Lower lobe of right lung (tissue), 2 donors: ENCODE results near the gene CMTM3. TPM values are rescaled to one million over a fixed set of nuclear protein-coding genes. Genes with fewer than 3 reads are reported as not detected.

ENCODE experiments used
- ATAC-seq, 2 donors: fragments of 200-7000 bp; cut with Tn5 transposase; one replicate each; pipeline ENCODE4 v1.9.1; 2020 to 2022; ENCODE audit warnings: mild to moderate bottlenecking in 2 of 2, moderate library complexity in 2 of 2
- DNase-seq: peaks from one replicate; pipeline ENCODE4 v3.0.0-alpha.2; 2020
- H3K27ac ChIP-seq: fragments of 200-600 bp; one replicate; pipeline ENCODE4 v1.8.0; 2022
- H3K27me3 ChIP-seq: fragments of 200-600 bp; one replicate; pipeline ENCODE4 v1.8.0; 2022; ENCODE audit warnings: low read depth
- H3K36me3 ChIP-seq: fragments of 200-600 bp; one replicate; pipeline ENCODE4 v1.8.0; 2022; ENCODE audit warnings: mild to moderate bottlenecking
- H3K4me1 ChIP-seq: fragments of 200-600 bp; one replicate; pipeline ENCODE4 v1.8.0; 2022
- H3K4me3 ChIP-seq: fragments of 200-600 bp; one replicate; pipeline ENCODE4 v1.8.0; 2022; ENCODE audit warnings: mild to moderate bottlenecking
- H3K9me3 ChIP-seq: fragments of 200-600 bp; one replicate; pipeline ENCODE4 v1.8.0; 2022
- intact Hi-C: fragments of 100-400 bp; cut with DNase I; formaldehyde crosslinking; loops from one replicate; pipeline ENCODE4 v1.11.0; 2022
- total RNA-seq: library from RNA; stranded (reverse); fragmentation: NEBNext Ultra II Directional; extraction: Animal tissue kit (Norgen Biotek cat#: 25700); gene quantifications from one replicate; pipeline ENCODE4 v1.2.1, GENCODE V29; 2021
- TF ChIP-seq, protein P1 (sequence below): fragments of 200-600 bp; IDR thresholded peaks from one replicate; pipeline ENCODE4 v1.8.0; 2022; ENCODE audit warnings: antibody characterized with exemption, mild to moderate bottlenecking
- donor health status: DM: no; HTN: yes; CAD: no; lungs with severe emphysema.

The CMTM3 gene
- total RNA-seq, 1 donor from 2014 or later = 35.8 TPM

DNA sequence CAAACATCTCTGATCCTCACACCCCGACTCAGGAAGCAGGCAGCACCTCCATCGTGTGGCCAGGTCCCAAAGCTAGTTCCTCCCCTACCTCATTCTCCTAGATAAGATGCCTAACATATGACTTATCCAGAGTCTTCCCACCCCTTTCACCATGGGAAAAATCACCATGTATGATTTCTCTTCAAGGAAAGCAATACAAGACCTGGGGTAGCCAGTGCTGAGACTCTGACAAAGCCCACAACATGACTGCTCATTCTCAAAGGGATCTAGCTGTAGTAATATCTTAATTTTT, 46.9 kb downstream of the CMTM3 start:
- H3K36me3 ChIP-seq = no peaks in the 10 kb centered on the region
- intact Hi-C loops = no loop called here
- H3K9me3 ChIP-seq = no peaks in the 10 kb centered on the region
- H3K27ac ChIP-seq = no peak overlapping the region
- H3K4me3 ChIP-seq = no peak overlapping the region
- TF ChIP-seq, protein P1, sequence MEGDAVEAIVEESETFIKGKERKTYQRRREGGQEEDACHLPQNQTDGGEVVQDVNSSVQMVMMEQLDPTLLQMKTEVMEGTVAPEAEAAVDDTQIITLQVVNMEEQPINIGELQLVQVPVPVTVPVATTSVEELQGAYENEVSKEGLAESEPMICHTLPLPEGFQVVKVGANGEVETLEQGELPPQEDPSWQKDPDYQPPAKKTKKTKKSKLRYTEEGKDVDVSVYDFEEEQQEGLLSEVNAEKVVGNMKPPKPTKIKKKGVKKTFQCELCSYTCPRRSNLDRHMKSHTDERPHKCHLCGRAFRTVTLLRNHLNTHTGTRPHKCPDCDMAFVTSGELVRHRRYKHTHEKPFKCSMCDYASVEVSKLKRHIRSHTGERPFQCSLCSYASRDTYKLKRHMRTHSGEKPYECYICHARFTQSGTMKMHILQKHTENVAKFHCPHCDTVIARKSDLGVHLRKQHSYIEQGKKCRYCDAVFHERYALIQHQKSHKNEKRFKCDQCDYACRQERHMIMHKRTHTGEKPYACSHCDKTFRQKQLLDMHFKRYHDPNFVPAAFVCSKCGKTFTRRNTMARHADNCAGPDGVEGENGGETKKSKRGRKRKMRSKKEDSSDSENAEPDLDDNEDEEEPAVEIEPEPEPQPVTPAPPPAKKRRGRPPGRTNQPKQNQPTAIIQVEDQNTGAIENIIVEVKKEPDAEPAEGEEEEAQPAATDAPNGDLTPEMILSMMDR = no peak
- peaks cover 27% of the 10 kb centered on the region for H3K4me1 ChIP-seq
- no peak for ATAC-seq
- no peak for DNase-seq
- no peaks in the 10 kb centered on the region for H3K27me3 ChIP-seq

DNA sequence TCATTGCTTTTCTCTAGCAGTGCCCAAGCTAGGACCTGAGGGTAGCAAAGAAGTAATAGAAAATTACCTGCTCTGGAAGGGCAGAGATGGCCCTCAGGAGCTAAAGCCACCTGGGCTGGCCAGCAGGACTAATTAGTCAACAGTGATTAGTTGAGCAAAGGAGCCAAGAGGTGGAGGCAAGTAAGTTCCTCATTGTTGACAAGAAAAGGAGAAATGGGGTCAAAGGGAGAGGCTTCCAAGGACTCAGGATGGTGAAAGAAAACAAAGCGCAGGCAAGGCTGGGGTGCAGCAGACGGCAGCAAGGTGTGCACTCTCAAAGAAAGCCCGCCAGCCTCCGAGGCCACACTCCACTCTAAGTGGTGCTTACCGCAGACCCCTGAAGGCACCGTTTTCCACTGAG, 47.5 kb downstream of the CMTM3 start:
- Histone ChIP-seq H3K27me3 (no peaks in the 10 kb centered on the region), H3K27ac (no peak overlapping the region), H3K36me3 (no peaks in the 10 kb centered on the region), H3K9me3 (no peaks in the 10 kb centered on the region), H3K4me3 (no peak overlapping the region), H3K4me1 (peaks cover 27% of the 10 kb centered on the region)
- intact Hi-C loops = no loop called here
- ATAC-seq (peak in 1 of 2 donors; percentile 13), DNase-seq (no peak)
- TF ChIP-seq, protein P1 = no peak

DNA sequence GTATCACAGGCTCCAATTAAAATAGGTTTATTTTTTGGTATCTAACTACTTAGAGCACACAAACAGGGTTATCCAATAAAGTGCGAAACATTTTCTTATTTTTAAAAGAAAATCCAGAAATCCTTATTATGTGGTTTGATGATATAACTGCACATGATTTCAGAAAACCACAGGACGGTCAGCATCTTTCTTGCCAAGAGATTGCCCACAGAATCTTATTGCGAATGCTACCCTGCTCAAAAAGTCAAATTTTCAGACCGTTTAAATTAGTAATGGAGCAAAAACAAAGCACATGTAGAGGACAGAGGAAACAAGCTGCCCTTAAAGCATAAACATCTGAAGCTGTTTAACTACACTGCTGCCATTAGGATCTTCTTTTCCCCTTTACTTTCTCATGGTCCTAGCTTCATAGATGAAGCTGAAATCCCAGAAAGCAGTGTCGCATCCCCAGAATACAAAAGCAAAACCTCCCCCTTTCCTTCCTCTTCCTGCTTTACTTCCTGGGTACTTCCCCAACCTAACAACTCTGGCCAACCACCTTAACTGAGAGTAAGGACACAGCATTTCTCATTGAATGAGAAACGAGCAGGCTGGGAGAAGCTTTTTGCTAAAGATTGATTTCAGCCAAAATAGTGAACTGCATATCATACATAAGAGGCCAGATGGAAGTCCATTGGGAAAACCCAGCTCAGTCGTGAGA, 48.3 kb downstream of the CMTM3 start:
- H3K27ac ChIP-seq = no peak overlapping the region
- intact Hi-C loops = no loop called here
- TF ChIP-seq, protein P1 = no peak
- ATAC-seq = no peak
- no peaks in the 10 kb centered on the region for H3K9me3 ChIP-seq
- H3K27me3 ChIP-seq = no peaks in the 10 kb centered on the region
- peaks cover 27% of the 10 kb centered on the region for H3K4me1 ChIP-seq
- H3K36me3 ChIP-seq = no peaks in the 10 kb centered on the region
- H3K4me3 ChIP-seq = no peak overlapping the region
- no peak for DNase-seq

DNA sequence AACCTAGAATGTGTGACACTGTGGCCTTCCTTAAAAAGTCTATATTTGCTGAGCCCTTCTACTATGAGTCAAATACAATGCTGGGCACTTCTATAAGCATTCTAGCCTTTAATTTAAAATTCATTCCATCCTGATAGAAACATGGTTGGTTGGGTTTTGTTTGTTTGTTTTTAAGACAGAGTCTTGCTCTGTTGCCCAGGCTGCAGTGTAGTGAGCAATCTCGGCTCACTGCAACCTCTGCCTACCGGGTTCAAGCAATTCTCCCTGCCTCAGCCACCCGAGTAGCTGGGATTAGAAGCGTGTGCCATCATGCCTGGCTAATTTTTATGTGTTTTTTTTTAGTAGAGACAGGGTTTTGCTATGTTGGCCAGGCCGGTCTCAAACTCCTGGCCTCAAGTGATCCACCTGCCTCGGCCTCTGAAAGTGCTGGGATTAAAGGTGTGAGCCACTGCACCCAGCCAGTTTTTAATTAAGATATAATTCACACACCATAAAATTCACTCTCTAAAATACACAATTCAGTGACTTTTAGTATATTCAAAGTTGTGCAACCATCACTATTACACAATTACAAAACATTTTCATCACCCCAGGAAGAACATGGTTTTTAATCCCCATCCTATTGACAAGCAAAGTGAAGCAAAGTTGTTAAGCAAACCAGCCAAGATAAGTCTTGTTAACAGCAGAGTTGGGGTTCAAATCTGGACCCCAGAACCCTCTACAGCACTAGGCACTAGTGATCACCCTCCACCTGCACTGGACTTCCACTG, 49.3 kb downstream of the CMTM3 start:
- peaks cover 27% of the 10 kb centered on the region for H3K4me1 ChIP-seq
- intact Hi-C loops = no loop called here
- H3K36me3 ChIP-seq = no peaks in the 10 kb centered on the region
- ATAC-seq (no peak), DNase-seq (no peak)
- H3K4me3 ChIP-seq = no peak overlapping the region
- TF ChIP-seq, protein P1 = no peak
- H3K27ac ChIP-seq = no peak overlapping the region
- H3K27me3 ChIP-seq = no peaks in the 10 kb centered on the region
- no peaks in the 10 kb centered on the region for H3K9me3 ChIP-seq

DNA sequence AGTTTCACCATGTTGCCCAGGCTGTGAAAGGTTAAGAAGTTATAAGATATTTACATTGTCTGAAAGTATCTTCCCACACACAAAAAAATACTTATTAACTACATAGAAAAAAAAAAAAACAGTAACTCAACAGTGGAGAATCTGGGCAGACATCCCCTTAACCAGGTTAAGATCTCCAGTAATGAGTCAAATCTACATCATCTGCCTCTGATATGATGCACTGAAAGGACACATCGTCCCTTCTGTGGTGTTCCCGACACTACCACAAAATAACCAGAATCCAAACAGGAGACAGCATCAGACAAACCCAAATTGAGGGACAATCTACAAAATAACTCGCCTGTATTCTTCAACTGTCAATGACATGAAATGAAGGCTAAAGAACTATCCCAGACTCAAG, 52.0 kb downstream of the CMTM3 start:
- Histone ChIP-seq H3K4me1 (peaks cover 33% of the 10 kb centered on the region), H3K4me3 (no peak overlapping the region), H3K27me3 (no peaks in the 10 kb centered on the region), H3K27ac (no peak overlapping the region), H3K36me3 (no peaks in the 10 kb centered on the region), H3K9me3 (no peaks in the 10 kb centered on the region)
- ATAC-seq (no peak), DNase-seq (no peak)
- TF ChIP-seq, protein P1 = no peak
- intact Hi-C loops = no loop called here
